Measurements from ENCODE around the gene CCDC12.

The CCDC12 gene

DNA sequence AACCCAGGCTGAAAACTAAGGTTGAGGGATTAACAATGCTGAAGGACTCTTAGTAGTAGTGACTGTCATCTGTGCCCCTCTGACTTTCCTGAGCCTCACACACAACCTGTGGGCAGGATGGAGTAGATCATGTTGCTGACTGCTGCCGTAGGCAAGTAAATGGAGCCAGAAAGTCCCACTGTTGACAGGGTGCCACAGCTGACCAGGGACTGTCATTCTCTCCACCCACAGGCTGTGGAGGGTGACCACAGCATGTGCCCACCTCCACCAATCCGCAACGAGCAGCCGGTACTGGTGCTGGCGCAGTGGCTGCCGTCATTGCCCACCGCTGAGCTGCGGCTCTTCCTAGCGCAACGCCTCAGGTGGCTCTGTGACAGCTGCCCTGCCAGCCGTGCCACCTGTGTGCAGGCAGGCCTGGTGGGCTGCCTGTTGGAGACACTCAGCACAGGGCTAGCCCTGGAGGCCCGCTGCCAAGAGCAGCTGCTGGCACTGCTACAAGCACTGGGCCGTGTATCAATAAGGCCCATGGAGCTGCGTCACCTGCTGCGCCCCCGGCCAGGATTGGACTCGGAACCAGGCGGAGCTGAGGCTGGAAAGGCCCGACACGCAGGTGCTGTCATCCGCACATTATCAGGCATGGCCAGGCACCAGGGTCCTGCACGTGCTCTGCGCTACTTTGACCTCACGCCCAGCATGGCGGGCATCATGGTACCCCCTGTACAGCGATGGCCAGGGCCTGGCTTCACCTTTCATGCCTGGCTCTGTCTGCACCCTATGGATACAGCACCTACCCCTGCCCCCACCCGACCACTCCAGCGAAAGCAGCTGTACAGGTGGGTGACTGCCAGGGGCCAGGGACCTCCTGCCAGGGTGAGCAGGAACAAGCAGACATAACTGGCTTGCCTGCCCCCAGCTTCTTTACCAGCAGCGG is 18.5 kb upstream of the CCDC12 start:
- Histone ChIP-seq H4K20me1 (ENCODE audit: insufficient read depth) (no peaks in the 10 kb centered on the region), H3K9ac (no peak overlapping the region), H3K4me3 (IDR thresholded peaks at IDR 0.05; ENCODE audit: insufficient read depth, low read depth, low read length) (no peak overlapping the region), H3K36me3 (ENCODE audit: insufficient read depth) (no peaks in the 10 kb centered on the region), H3K27ac (no peak overlapping the region), H3K27me3 (ENCODE audit: insufficient read depth, low read depth) (no peaks in the 10 kb centered on the region), H3K79me2 (ENCODE audit: insufficient read depth, low read depth) (no peaks in the 10 kb centered on the region), H3K4me1 (ENCODE audit: low read depth, poor library complexity, severe bottlenecking) (no peaks in the 10 kb centered on the region), H3K4me2 (no peak overlapping the region), H2AFZ (ENCODE audit: low read depth) (no peak overlapping the region)
- TF ChIP-seq, protein P1, sequence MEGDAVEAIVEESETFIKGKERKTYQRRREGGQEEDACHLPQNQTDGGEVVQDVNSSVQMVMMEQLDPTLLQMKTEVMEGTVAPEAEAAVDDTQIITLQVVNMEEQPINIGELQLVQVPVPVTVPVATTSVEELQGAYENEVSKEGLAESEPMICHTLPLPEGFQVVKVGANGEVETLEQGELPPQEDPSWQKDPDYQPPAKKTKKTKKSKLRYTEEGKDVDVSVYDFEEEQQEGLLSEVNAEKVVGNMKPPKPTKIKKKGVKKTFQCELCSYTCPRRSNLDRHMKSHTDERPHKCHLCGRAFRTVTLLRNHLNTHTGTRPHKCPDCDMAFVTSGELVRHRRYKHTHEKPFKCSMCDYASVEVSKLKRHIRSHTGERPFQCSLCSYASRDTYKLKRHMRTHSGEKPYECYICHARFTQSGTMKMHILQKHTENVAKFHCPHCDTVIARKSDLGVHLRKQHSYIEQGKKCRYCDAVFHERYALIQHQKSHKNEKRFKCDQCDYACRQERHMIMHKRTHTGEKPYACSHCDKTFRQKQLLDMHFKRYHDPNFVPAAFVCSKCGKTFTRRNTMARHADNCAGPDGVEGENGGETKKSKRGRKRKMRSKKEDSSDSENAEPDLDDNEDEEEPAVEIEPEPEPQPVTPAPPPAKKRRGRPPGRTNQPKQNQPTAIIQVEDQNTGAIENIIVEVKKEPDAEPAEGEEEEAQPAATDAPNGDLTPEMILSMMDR (conservative IDR thresholded peaks at IDR 0.05; ENCODE audit: low read depth, low read length), result no peak

DNA sequence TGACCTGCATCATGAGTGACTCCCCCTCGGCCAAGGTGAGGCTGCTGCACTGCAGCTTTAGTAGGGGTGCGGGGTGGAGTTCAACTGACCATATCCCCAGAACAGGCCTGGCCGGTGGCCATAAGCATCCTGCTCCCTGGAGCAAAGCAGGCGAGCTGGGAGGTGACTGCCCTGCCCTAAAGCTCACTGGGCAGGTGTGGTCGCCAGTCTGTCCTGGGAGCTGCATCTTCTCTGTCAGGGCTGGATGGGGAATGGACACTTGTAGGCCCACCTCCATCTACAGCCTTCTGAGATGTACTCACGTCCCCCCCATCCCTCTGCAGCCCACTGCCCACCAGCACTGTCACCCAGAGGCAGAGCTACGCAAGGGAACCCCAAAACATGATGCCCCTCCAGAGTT is 17.4 kb upstream of the CCDC12 start:
- TF ChIP-seq, protein P1 (conservative IDR thresholded peaks at IDR 0.05; ENCODE audit: low read depth, low read length), result no peak
- Histone ChIP-seq H3K4me1 (ENCODE audit: low read depth, poor library complexity, severe bottlenecking) (no peaks in the 10 kb centered on the region), H4K20me1 (ENCODE audit: insufficient read depth) (no peaks in the 10 kb centered on the region), H3K79me2 (ENCODE audit: insufficient read depth, low read depth) (no peaks in the 10 kb centered on the region), H3K4me3 (IDR thresholded peaks at IDR 0.05; ENCODE audit: insufficient read depth, low read depth, low read length) (no peak overlapping the region), H3K9ac (no peak overlapping the region), H3K27ac (no peak overlapping the region), H3K4me2 (no peak overlapping the region), H3K27me3 (ENCODE audit: insufficient read depth, low read depth) (no peaks in the 10 kb centered on the region), H3K36me3 (ENCODE audit: insufficient read depth) (no peaks in the 10 kb centered on the region), H2AFZ (ENCODE audit: low read depth) (no peak overlapping the region)

- H2AFZ ChIP-seq (ENCODE audit: low read depth), result no peak overlapping the region
- no peak overlapping the region for H3K4me2 ChIP-seq
- H3K27ac ChIP-seq, result no peak overlapping the region
- H3K9ac ChIP-seq, result no peak overlapping the region
- H3K4me3 ChIP-seq (IDR thresholded peaks at IDR 0.05; ENCODE audit: insufficient read depth, low read depth, low read length), result no peak overlapping the region
- H3K4me1 ChIP-seq (ENCODE audit: low read depth, poor library complexity, severe bottlenecking), result peaks cover 5% of the 10 kb centered on the region
- H3K36me3 ChIP-seq (ENCODE audit: insufficient read depth), result no peaks in the 10 kb centered on the region
- H4K20me1 ChIP-seq (ENCODE audit: insufficient read depth), result no peaks in the 10 kb centered on the region
- H3K79me2 ChIP-seq (ENCODE audit: insufficient read depth, low read depth), result no peaks in the 10 kb centered on the region
- TF ChIP-seq, protein P1 (conservative IDR thresholded peaks at IDR 0.05; ENCODE audit: low read depth, low read length), result no peak
- no peaks in the 10 kb centered on the region for H3K27me3 ChIP-seq (ENCODE audit: insufficient read depth, low read depth)
Observed at GRCh38 chr3:46993292-46993691, 16.7 kb upstream of the CCDC12 start.

- no peak overlapping the region for H3K4me2 ChIP-seq
- no peaks in the 10 kb centered on the region for H4K20me1 ChIP-seq (ENCODE audit: insufficient read depth)
- TF ChIP-seq, protein P1 (conservative IDR thresholded peaks at IDR 0.05; ENCODE audit: low read depth, low read length), result no peak
- H3K27ac ChIP-seq, result no peak overlapping the region
- H3K4me1 ChIP-seq (ENCODE audit: low read depth, poor library complexity, severe bottlenecking), result peaks cover 7% of the 10 kb centered on the region
- H3K9ac ChIP-seq, result no peak overlapping the region
- H2AFZ ChIP-seq (ENCODE audit: low read depth), result no peak overlapping the region
- H3K36me3 ChIP-seq (ENCODE audit: insufficient read depth), result no peaks in the 10 kb centered on the region
- no peaks in the 10 kb centered on the region for H3K79me2 ChIP-seq (ENCODE audit: insufficient read depth, low read depth)
- no peaks in the 10 kb centered on the region for H3K27me3 ChIP-seq (ENCODE audit: insufficient read depth, low read depth)
- no peak overlapping the region for H3K4me3 ChIP-seq (IDR thresholded peaks at IDR 0.05; ENCODE audit: insufficient read depth, low read depth, low read length)
Observed at GRCh38 chr3:46992231-46992630, 15.7 kb upstream of the CCDC12 start.
